Progenitor cell of endocrine pancreas (in vitro differentiated cells): ENCODE measurements around the gene FRY. TPM values are rescaled to one million over a fixed set of nuclear protein-coding genes. Genes with fewer than 3 reads are reported as not detected.

Source experiments
- DNase-seq: peaks from one replicate; pipeline ENCODE4 v3.0.0; 2021; ENCODE audit warnings: low spot score; ENCODE audit not compliant: unreplicated experiment
- H3K27ac Mint-ChIP-seq: 2 replicates; pipeline ENCODE4 v1.8.0; 2021; ENCODE audit warnings: mild to moderate bottlenecking, moderate library complexity, mixed read lengths
- H3K27me3 Mint-ChIP-seq: 2 replicates; pipeline ENCODE4 v1.8.0; 2021; ENCODE audit warnings: mixed read lengths
- H3K36me3 Mint-ChIP-seq: 2 replicates; pipeline ENCODE4 v1.8.0; 2022; ENCODE audit warnings: mixed read lengths; ENCODE audit not compliant: insufficient read depth
- H3K4me1 Mint-ChIP-seq: 2 replicates; pipeline ENCODE4 v1.8.0; 2021; ENCODE audit warnings: low read depth, mixed read lengths
- H3K4me3 Mint-ChIP-seq: 2 replicates; pipeline ENCODE4 v1.8.0; 2021; ENCODE audit warnings: low read depth, mild to moderate bottlenecking, moderate library complexity, mixed read lengths
- H3K9me3 Mint-ChIP-seq: 2 replicates; pipeline ENCODE4 v1.8.0; 2021; ENCODE audit warnings: low read depth, mixed read lengths
- CTCF ChIP-seq: fragments of 200-600 bp; sonication (generic); IDR thresholded peaks from one replicate; pipeline ENCODE4 v1.5.0; 2021; ENCODE audit warnings: antibody characterized with exemption, mild to moderate bottlenecking; ENCODE audit not compliant: unreplicated experiment
- total RNA-seq: library from RNA; stranded (reverse); gene quantifications from 2 replicates; pipeline ENCODE4 v1.2.1, GENCODE V29; 2021

The FRY gene
- total RNA-seq, 1 donor from 2014 or later, result 14.3 TPM

- Mint-ChIP-seq H3K9me3 (no peaks in the 10 kb centered on the region), H3K27me3 (no peaks in the 10 kb centered on the region), H3K4me3 (no peak overlapping the region), H3K27ac (no peak overlapping the region), H3K36me3 (no peaks in the 10 kb centered on the region), H3K4me1 (no peaks in the 10 kb centered on the region)
- DNase-seq, result no peak
- TF ChIP-seq CTCF, result no peak
Observed at GRCh38 chr13:32115066-32115465, 83.5 kb downstream of the FRY start.

GRCh38 chr13:32116210-32116609 lies 84.6 kb downstream of the FRY start:
- peaks cover 4% of the 10 kb centered on the region for H3K36me3 Mint-ChIP-seq
- H3K27ac Mint-ChIP-seq, result no peak overlapping the region
- no peak for TF ChIP-seq CTCF
- H3K4me3 Mint-ChIP-seq, result no peak overlapping the region
- peaks cover 4% of the 10 kb centered on the region for H3K9me3 Mint-ChIP-seq
- no peaks in the 10 kb centered on the region for H3K27me3 Mint-ChIP-seq
- H3K4me1 Mint-ChIP-seq, result no peaks in the 10 kb centered on the region
- no peak for DNase-seq

- TF ChIP-seq CTCF, result no peak
- DNase-seq, result no peak
- Mint-ChIP-seq H3K27ac (no peak overlapping the region), H3K4me1 (no peaks in the 10 kb centered on the region), H3K9me3 (peaks cover 12% of the 10 kb centered on the region), H3K4me3 (no peak overlapping the region), H3K36me3 (peaks cover 11% of the 10 kb centered on the region), H3K27me3 (no peaks in the 10 kb centered on the region)
Observed at GRCh38 chr13:32117001-32117400, 85.4 kb downstream of the FRY start.

GRCh38 chr13:32117701-32118100 lies 86.1 kb downstream of the FRY start:
- no peak for TF ChIP-seq CTCF
- Mint-ChIP-seq H3K4me3 (no peak overlapping the region), H3K36me3 (peaks cover 15% of the 10 kb centered on the region), H3K4me1 (no peaks in the 10 kb centered on the region), H3K27ac (no peak overlapping the region), H3K9me3 (peaks cover 16% of the 10 kb centered on the region), H3K27me3 (no peaks in the 10 kb centered on the region)
- DNase-seq, result no peak

GRCh38 chr13:32121316-32121715 lies 89.7 kb downstream of the FRY start:
- Mint-ChIP-seq H3K9me3 (peaks cover 24% of the 10 kb centered on the region), H3K27ac (no peak overlapping the region), H3K36me3 (peaks cover 16% of the 10 kb centered on the region), H3K4me1 (no peaks in the 10 kb centered on the region), H3K4me3 (no peak overlapping the region), H3K27me3 (no peaks in the 10 kb centered on the region)
- no peak for DNase-seq
- TF ChIP-seq CTCF, result no peak
